Measurements from ENCODE around the gene ATP2C2. TPM values are rescaled to one million over a fixed set of nuclear protein-coding genes. Genes with fewer than 3 reads are reported as not detected.

ATP2C2 gene
- total RNA-seq, 1 donor from 2014 or later: 32.1 TPM

GRCh38 chr16:84477661-84478060 lies 109.3 kb downstream of the ATP2C2 start:
- H3K4me3 ChIP-seq (ENCODE audit: low read depth, low read length): no peak overlapping the region
- H3K27me3 ChIP-seq (ENCODE audit: control insufficient read depth, insufficient read depth, low read length): no peaks in the 10 kb centered on the region
- FAIRE-seq (no peak), DNase-seq (ENCODE audit: low read depth) (no peak)
- TF ChIP-seq CTCF (IDR thresholded peaks at IDR 0.05; ENCODE audit: insufficient read depth, low read length, severe bottlenecking): no peak
- H3K36me3 ChIP-seq (ENCODE audit: control insufficient read depth, insufficient read depth, low read length): peaks cover 20% of the 10 kb centered on the region

- FAIRE-seq: no peak
- Histone ChIP-seq H3K36me3 (ENCODE audit: control insufficient read depth, insufficient read depth, low read length) (peaks cover 21% of the 10 kb centered on the region), H3K27me3 (ENCODE audit: control insufficient read depth, insufficient read depth, low read length) (no peaks in the 10 kb centered on the region), H3K4me3 (ENCODE audit: low read depth, low read length) (no peak overlapping the region)
- no peak for TF ChIP-seq CTCF (IDR thresholded peaks at IDR 0.05; ENCODE audit: insufficient read depth, low read length, severe bottlenecking)
- DNase-seq (ENCODE audit: low read depth): peak; percentile 70
Measured at GRCh38 chr16:84478172-84478947, 110.0 kb downstream of the ATP2C2 start.

GRCh38 chr16:84479716-84480450 lies 111.5 kb downstream of the ATP2C2 start:
- no peak overlapping the region for H3K4me3 ChIP-seq (ENCODE audit: low read depth, low read length)
- H3K36me3 ChIP-seq (ENCODE audit: control insufficient read depth, insufficient read depth, low read length): peaks cover 24% of the 10 kb centered on the region
- FAIRE-seq (no peak), DNase-seq (ENCODE audit: low read depth) (no peak)
- no peak for TF ChIP-seq CTCF (IDR thresholded peaks at IDR 0.05; ENCODE audit: insufficient read depth, low read length, severe bottlenecking)
- H3K27me3 ChIP-seq (ENCODE audit: control insufficient read depth, insufficient read depth, low read length): no peaks in the 10 kb centered on the region

- Histone ChIP-seq H3K27me3 (ENCODE audit: control insufficient read depth, insufficient read depth, low read length) (no peaks in the 10 kb centered on the region), H3K4me3 (ENCODE audit: low read depth, low read length) (no peak overlapping the region), H3K36me3 (ENCODE audit: control insufficient read depth, insufficient read depth, low read length) (peaks cover 24% of the 10 kb centered on the region)
- FAIRE-seq: no peak
- DNase-seq (ENCODE audit: low read depth): no peak
- no peak for TF ChIP-seq CTCF (IDR thresholded peaks at IDR 0.05; ENCODE audit: insufficient read depth, low read length, severe bottlenecking)
Measured at GRCh38 chr16:84481051-84481735, 112.9 kb downstream of the ATP2C2 start.

- FAIRE-seq: no peak
- peaks cover 31% of the 10 kb centered on the region for H3K36me3 ChIP-seq (ENCODE audit: control insufficient read depth, insufficient read depth, low read length)
- H3K4me3 ChIP-seq (ENCODE audit: low read depth, low read length): no peak overlapping the region
- peak; percentile 58 for DNase-seq (ENCODE audit: low read depth)
- no peaks in the 10 kb centered on the region for H3K27me3 ChIP-seq (ENCODE audit: control insufficient read depth, insufficient read depth, low read length)
- no peak for TF ChIP-seq CTCF (IDR thresholded peaks at IDR 0.05; ENCODE audit: insufficient read depth, low read length, severe bottlenecking)
Measured at GRCh38 chr16:84482001-84482891, 113.9 kb downstream of the ATP2C2 start.
